8988T (cell line): Measurements from ENCODE around the gene SPSB1.

Experiments used
- DNase-seq: peaks from one replicate; pipeline ENCODE4 v3.0.0; 2011

SPSB1 gene

GRCh38 chr1:9346566-9346965, 53.9 kb downstream of the SPSB1 start:
- no peak for DNase-seq

DNA sequence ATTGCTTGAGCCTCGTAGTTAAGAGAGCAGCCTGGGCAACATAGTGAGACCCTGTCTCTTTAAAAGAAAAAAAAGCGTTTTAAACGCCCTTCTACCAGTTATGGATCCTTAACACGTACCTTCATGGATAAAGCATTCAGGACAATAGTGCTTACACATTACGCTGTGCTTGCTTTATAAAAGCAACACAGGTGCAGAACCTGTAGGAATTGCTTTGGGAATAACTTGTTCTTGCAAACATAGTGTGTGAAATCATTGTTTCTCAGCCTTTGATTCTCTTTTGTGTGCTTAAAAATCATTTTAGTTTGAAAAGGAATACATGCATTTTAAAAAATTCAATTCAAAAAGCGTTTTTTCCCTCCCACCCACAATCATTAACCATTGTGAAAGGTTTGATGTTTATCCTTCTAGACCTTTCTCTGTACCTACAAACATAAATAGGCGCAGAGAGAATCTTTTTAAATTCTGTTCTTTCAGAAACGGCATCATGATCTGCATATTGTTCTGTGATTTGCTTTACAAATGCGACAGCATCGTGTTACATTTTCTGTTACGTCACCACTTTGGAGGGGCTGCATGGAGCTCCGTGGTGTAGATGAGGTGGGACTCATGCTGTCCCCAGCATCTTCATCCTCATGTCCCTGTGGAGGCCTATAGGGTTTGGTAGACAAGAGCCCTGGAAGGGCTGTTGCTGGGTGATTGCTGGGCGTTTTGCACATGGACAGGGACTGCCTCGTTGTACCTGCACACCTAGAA, 54.6 kb downstream of the SPSB1 start:
- no peak for DNase-seq

GRCh38 chr1:9349331-9349851, 56.7 kb downstream of the SPSB1 start:
- no peak for DNase-seq

DNA sequence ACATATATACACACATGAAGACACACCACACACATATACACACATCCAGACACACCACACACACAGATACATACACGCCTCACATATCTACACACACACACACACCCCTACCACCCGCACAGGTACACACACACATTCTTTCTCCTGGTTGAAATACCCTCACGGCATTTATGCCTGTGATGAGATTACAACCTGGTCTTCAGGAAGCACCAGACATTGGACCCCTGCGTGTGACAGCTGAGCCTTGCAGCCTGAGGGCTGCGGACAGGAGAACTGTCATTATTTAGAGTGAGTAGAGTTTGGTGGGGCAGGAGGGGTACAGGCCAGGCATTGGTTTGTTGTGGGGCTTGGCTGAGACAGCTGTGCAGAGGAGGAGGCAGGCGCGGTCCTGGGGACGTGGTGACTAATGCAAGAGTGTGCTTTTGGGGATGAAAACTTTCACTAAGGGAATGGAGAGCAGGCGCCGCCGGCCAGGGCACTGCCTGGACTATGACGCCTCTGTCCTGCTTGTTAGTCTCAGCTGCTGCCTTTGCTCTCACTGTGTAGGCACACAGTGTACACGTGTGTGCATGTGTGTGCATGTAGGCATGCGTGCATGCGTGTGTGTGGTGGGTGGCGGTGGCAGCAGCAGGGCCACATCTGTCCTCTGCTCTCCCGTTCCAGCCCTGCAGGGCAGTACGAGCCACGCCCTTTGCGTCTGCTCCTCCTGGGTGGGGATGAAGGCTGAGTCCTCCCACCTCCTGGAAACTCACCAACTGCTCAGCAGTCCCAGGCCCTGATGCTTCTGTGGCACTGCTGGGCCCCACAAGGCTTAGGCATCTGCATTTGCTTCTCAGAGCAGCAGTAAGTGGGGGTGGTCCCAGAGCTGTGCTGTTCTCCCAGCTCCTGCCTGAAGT, 57.6 kb downstream of the SPSB1 start:
- no peak for DNase-seq

GRCh38 chr1:9350960-9351359, 58.3 kb downstream of the SPSB1 start:
- no peak for DNase-seq

GRCh38 chr1:9351654-9352271, 59.1 kb downstream of the SPSB1 start:
- DNase-seq: no peak

DNA sequence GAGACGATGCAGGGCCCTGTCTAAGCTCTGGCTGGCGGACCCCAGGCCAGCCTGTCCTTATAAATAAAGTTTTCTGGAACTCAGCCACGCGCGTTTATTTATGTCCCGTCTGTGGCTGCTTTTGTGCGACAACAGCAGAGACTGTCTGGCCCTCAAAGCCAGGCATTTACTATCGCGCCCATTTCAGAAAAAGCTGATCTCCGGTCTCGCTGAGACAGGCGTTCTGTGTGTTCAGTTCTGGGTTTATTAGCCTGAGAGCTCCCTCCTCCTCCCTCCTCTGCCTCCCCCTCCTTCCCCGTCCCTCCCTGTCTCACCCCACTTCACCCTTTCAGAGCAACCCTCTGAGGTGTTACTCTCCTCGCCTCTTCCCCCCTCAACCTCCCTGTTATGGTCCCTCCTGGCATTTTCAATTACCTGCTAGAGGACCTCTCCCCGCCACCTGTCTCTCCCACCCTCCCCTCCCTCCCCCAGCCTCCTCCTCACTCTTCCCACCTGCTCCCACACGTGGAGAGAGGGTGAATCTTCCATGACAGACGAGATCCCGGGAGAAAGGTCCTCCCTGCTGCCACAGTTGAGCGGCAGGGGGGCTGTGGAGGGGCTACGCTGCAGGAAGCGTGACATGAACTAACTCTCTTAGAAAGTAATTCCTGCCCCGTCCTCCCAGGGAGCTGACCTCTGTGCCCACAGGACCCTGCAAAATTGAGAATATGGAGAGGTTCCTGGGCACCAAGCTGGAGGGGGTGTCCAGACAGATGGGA, 59.9 kb downstream of the SPSB1 start:
- no peak for DNase-seq

- DNase-seq: no peak
Observed at GRCh38 chr1:9355503-9355902, 62.8 kb downstream of the SPSB1 start.

GRCh38 chr1:9356021-9356420, 63.3 kb downstream of the SPSB1 start:
- DNase-seq: no peak

GRCh38 chr1:9356829-9357466, 64.3 kb downstream of the SPSB1 start:
- no peak for DNase-seq

DNA sequence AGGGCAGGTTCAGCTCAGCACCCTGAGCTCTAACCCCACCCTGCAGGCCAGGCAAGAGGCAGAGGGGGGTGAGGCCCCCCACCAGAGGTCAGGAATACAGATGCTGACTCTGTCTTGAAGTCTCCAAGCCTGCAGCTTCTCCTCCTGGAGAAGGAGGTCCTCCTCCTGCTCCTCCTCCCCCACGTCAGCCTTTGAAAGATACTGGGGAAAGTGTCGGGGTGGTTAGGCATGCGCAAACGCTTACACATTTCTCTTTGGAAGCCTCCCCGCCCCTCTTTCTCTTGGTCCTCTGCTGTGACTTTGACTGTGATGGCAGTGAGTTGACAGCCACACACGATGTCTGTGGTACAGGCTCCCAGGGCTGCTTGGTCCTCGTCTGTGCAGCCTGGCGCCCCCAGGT, 65.3 kb downstream of the SPSB1 start:
- no peak for DNase-seq

DNA sequence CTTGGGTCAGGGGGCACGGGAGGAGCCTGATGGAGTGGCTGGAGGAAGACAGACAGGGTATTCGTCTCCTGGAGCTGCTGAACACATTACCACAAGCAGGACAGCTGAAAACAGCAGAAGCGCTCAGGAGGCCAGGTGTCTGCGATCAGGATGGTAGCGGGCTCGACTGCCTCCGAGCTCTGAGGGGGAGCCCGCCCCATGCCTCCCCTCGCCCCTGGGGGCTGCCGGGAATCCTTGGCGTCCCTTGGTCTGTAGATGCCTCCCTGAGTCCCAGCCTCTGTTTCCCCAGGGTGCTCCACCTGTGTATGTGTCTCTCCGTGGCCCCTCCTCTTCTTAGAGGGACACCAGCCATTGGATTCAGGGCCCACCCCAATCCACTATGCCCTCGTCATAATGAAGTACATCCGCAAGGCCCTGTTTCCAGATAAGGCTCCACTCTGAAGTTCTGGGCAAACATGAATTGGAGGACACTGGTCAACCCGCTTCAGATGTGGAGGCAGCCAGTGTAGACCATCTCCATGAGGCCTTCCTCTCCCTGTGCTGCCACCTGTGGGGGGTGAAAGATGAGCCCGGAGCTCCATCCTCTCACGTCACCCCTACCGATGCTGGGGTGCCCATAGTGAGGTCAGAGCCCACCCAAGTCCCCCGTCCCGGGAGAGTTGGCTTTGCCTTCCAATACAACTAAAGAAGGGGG, 67.8 kb downstream of the SPSB1 start:
- no peak for DNase-seq

GRCh38 chr1:9361630-9362260, 69.1 kb downstream of the SPSB1 start:
- DNase-seq: no peak

DNA sequence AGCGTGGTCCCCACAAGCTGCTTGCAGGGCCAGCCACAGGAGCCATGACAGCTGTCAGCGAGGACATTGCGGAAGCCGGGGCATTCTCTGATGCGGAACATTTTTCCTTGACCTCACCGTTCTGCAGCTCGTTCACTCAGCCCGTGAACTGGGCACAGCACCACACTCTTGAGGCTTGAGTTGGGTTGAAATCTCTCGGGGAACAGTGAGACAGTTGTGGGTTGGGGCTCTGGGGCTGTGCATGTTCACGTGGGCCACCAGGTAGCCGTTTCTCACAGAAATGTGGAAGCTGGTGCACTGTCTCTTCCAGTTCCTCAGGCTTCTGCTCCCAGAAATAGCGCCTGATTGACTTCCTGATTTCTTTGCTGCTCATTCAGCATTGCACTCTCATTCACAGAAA, 69.8 kb downstream of the SPSB1 start:
- DNase-seq: no peak

GRCh38 chr1:9363061-9363471, 70.4 kb downstream of the SPSB1 start:
- DNase-seq: no peak

DNA sequence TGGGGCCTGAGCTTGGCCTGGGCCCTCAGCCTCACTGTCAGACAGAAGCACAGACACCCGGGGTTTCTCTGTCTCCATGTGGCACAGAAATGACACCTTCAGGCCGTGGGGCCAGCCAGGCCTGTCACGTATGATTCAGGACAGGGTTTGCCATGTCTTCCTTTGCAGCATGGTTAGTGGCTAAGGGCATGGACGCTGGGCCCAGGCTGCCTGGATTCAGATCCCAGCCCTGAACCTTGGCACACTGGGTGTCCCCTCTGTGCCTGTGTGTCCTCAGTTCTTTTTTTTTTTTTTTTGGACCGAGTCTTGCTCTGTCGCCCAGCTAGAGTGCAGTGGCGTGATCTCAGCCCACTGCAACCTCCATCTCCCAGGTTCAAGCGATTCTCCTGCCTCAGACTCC, 73.6 kb downstream of the SPSB1 start:
- no peak for DNase-seq

GRCh38 chr1:9366943-9367780, 74.5 kb downstream of the SPSB1 start:
- DNase-seq: no peak

DNA sequence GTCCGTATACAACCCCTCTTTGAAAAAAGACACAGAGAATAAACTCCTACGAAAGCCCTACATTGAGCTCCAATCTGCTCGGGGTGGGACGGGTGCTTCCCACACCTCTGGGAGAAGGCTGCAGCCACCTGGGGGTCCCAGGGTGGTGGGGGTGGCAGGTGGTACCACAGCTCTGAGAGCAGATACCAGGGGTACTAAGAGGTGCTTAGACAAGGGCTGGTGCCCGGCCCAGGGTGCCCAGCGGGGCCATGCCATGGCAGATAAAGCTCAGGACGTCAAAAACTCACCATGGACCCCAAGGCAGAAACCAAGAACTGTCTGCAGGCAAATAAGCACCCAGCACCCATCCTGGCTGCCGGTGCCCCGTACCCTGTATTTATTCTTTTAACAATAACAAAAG, 75.1 kb downstream of the SPSB1 start:
- DNase-seq: no peak

GRCh38 chr1:9368356-9368755, 75.7 kb downstream of the SPSB1 start:
- DNase-seq: no peak
